GM18499 (cell line): ENCODE results near the gene COPA.

ENCODE experiments used
- ATAC-seq: cut with Tn5 transposase; IDR thresholded peaks from one replicate; pipeline ENCODE4 v1.9.1; 2021; ENCODE audit warnings: moderate number of reproducible peaks; ENCODE audit not compliant: insufficient read depth, unreplicated experiment

The COPA gene

GRCh38 chr1:160245434-160245833, 97.6 kb downstream of the COPA start:
- ATAC-seq = no peak

GRCh38 chr1:160244209-160244608, 98.8 kb downstream of the COPA start:
- no peak for ATAC-seq

GRCh38 chr1:160243767-160244166, 99.3 kb downstream of the COPA start:
- ATAC-seq = no peak

GRCh38 chr1:160239582-160240299, 103.3 kb downstream of the COPA start:
- no peak for ATAC-seq
